Right cardiac atrium (tissue), 5 donors: ENCODE measurements around the gene TAS2R8. TPM values are rescaled to one million over a fixed set of nuclear protein-coding genes. Genes with fewer than 3 reads are reported as not detected.
A peak's percentile ranks its signal among the peaks of the same experiment; 100 is the strongest.
"Not testable (repeated sequence)": the region's sequence is repeated elsewhere in the genome, so short reads cannot be mapped to it uniquely, and the experiment has no call there.

Experiments
- ATAC-seq, 2 donors: fragments of 200-7000 bp; cut with Tn5 transposase; one replicate each; pipeline versions ENCODE4 v1.8.0 to v1.9.1; 2020; ENCODE audit warnings: moderate library complexity in 2 of 2, mild to moderate bottlenecking in 1 of 2
- DNase-seq, 3 donors: peaks; one replicate each; pipeline ENCODE4 v3.0.0-alpha.2; 2020
- H3K27ac ChIP-seq: one replicate; pipeline ENCODE4 v1.5.1; 2013; ENCODE audit warnings: mild to moderate bottlenecking, low read length, control low read depth, moderate library complexity
- H3K27me3 ChIP-seq: one replicate; pipeline ENCODE4 v1.6.1; 2013; ENCODE audit not compliant: control insufficient read depth, insufficient read depth
- H3K4me1 ChIP-seq: one replicate; pipeline ENCODE4 v1.6.1; 2013; ENCODE audit warnings: low read length; ENCODE audit not compliant: control insufficient read depth, insufficient read depth
- H3K4me3 ChIP-seq: one replicate; pipeline ENCODE4 v1.5.1; 2013; ENCODE audit warnings: low read length, control low read depth
- H3K9me3 ChIP-seq: one replicate; pipeline ENCODE4 v1.6.1; 2013; ENCODE audit warnings: low read length; ENCODE audit not compliant: control insufficient read depth
- WGBS: extraction: QIAGEN DNeasy Blood & Tissue Kit; methylation state at CpG from one replicate; pipeline ENCODE4 v1.1.7; 2013; 5-methylcytosine and 5-hydroxymethylcytosine counted together
- intact Hi-C, 4 donors: fragments of 100-400 bp; cut with DNase I; formaldehyde crosslinking; loops; one replicate each; pipeline versions ENCODE4 v1.11.0 to v1.14.0; 2022 to 2023
- polyA plus RNA-seq: library from polyadenylated mRNA; stranded (reverse); fragments of 200-250 nt; gene quantifications from one replicate; pipeline ENCODE4 v1.2.3, GENCODE V29; 2013
- total RNA-seq, 4 donors: library from RNA; stranded (reverse); fragmentation: NEBNext Ultra II Directional; extraction: Animal tissue kit (Norgen Biotek cat#: 25700); gene quantifications; one replicate each; pipeline ENCODE4 v1.2.1, GENCODE V29; 2021
- donor health status: healthy with polysubstance abuse.
- donor health status: DM: no; HTN: yes; CAD: no.
- donor health status: DM: no; HTN: no; CAD: no.
- donor health status: DM: no; HTN: yes; CAD: no; lungs with severe emphysema.
- donor health status: DM: yes; HTN: yes; CAD: no.

Gene TAS2R8
- total and polyA plus RNA-seq, 5 donors: not detected

DNA sequence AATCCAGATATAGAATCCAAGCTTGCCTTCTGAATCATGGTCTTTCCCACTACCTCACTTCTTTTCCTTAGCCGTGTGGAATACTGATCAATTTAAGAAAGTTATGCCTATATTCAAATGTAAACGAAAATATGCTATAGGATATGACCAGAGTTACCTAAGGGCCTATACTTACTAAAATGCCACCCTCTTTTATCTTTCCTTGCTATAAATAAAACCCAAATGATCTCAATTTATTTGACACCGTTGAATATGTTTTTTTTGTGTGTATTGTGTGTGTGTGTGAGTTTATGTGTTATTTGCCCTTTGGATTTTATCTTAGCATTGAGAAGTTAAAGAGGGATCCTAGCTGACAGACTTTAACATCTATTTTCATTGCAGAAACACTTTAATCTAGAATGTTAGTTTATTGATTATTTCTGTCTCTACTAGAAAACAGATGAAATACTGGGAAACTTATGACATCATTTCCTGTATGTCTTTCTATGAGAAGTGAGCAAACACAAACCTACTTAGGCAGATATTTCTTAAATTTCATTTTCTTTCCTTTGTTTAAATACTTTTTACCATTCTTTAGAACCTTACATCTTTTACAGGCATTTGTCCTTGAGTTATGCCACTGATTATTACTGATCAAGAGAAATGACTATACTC lies 4.9 kb upstream of the TAS2R8 start:
- intact Hi-C loops: no loop called here
- DNase-seq: no peak
- Histone ChIP-seq H3K4me3 (no peak overlapping the region), H3K9me3 (no peaks in the 10 kb centered on the region), H3K27me3 (no peaks in the 10 kb centered on the region), H3K4me1 (no peaks in the 10 kb centered on the region), H3K27ac (no peak overlapping the region)
- ATAC-seq: no peak
- WGBS: 82% methylated on average over 3 of the region's 3 CpGs

GRCh38 chr12:10810068-10810467 lies 3.0 kb upstream of the TAS2R8 start, which contains the start of gene TAS2R9:
Gene TAS2R9 (minus strand): TSS chr12:10810168. CDS start chr12:10810075, 93 bp downstream.
- Histone ChIP-seq H3K27ac (no peak within 1 kb of the TSS), H3K9me3 (no peaks in the 10 kb centered on the region), H3K4me3 (no peak within 1 kb of the TSS), H3K4me1 (no peaks in the 10 kb centered on the region), H3K27me3 (no peaks in the 10 kb centered on the region)
- DNase-seq (no peak), ATAC-seq (no peak)
- intact Hi-C loops: no loop called here

DNA sequence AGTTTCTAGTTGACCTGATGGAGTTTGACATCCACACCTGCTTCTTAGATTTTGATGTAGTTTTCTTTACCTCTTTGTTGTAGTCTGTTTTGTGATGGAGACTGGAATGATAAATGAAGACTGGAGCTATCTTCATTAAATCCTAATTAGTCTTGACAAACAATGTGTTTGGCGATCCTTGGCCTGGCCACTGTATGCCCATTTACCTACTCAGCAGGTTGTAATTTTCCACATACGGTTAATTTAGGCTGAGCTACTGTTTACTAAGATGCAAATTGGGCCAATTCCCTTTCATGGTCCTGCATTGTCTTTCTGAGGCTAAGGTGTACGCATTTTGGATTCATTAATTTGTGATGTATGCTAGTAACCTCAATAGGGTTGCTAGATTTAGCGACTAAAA lies 4.5 kb downstream of the TAS2R8 start, which contains the start of gene TAS2R7:
Gene TAS2R7 (minus strand): TSS at position 41 of the 400 bp plus-strand sequence. CDS start 57 bp downstream, outside the sequence.
- intact Hi-C loops: no loop called here
- ATAC-seq (no peak), DNase-seq (no peak)
- Histone ChIP-seq H3K4me3 (no peak within 1 kb of the TSS), H3K4me1 (no peaks in the 10 kb centered on the region), H3K27me3 (no peaks in the 10 kb centered on the region), H3K27ac (no peak within 1 kb of the TSS), H3K9me3 (no peaks in the 10 kb centered on the region)
- WGBS: 64% methylated on average over 4 of the region's 4 CpGs

GRCh38 chr12:10801741-10802140 lies 5.3 kb downstream of the TAS2R8 start:
- Histone ChIP-seq H3K4me3 (no peak overlapping the region), H3K4me1 (no peaks in the 10 kb centered on the region), H3K27ac (no peak overlapping the region), H3K9me3 (no peaks in the 10 kb centered on the region), H3K27me3 (no peaks in the 10 kb centered on the region)
- ATAC-seq: no peak
- no peak for DNase-seq
- 66% methylated on average over 5 of the region's 5 CpGs for WGBS
- intact Hi-C loops: no loop called here

GRCh38 chr12:10794222-10794621 lies 12.9 kb downstream of the TAS2R8 start:
- Histone ChIP-seq H3K27ac (no peak overlapping the region), H3K27me3 (no peaks in the 10 kb centered on the region), H3K4me3 (no peak overlapping the region), H3K4me1 (no peaks in the 10 kb centered on the region), H3K9me3 (no peaks in the 10 kb centered on the region)
- ATAC-seq: no peak
- DNase-seq: no peak
- intact Hi-C loops: no loop called here
- WGBS: 55% methylated on average over 2 of the region's 2 CpGs

DNA sequence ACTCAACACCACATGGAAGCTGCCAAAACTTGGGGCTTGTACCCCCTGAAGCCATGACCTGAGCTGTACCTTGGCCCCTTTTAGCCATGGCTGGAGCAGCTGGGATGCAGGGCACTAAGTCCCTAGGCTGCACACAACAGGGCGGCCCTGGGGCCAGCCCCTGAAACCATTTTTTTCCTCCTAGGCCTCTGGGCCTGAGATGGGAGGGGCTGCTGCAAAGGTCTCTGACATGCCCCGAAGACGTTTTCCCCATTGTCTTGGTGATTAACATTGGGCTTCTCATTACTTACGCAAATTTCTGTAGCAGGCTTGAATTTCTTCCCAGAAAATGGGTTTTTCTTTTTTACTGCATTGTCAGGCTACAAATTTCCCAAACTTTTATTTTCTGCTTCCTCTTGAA lies 15.3 kb downstream of the TAS2R8 start:
- H3K4me3 ChIP-seq, H3K4me1 ChIP-seq, DNase-seq, H3K27ac ChIP-seq, intact Hi-C loops, H3K27me3 ChIP-seq, ATAC-seq, H3K9me3 ChIP-seq: not testable (repeated sequence)
- WGBS: 91% methylated on average over 4 of the region's 4 CpGs

DNA sequence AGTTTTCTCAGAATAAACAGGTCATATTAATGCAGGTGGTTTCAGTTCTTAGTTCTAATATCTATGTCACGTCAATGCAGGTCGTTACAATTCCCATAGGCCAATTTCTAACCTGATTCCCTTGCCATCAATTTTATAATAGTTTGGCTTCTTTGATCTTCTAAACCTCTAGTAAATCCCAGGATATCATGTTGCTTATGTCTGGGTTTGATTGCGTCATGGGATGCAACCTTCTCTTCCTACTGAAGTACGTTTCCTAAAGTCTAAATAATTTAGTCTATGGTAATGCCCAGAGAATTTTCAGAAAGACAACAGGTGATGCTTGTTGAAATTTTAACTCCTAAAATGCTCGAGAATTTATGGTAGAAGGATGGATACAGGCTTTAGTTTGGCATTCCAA lies 23.8 kb downstream of the TAS2R8 start:
- H3K9me3 ChIP-seq: no peaks in the 10 kb centered on the region
- intact Hi-C loops: no loop called here
- no peaks in the 10 kb centered on the region for H3K27me3 ChIP-seq
- no peaks in the 10 kb centered on the region for H3K4me1 ChIP-seq
- no peak overlapping the region for H3K4me3 ChIP-seq
- no peak for ATAC-seq
- 78% methylated on average over 5 of the region's 5 CpGs for WGBS
- H3K27ac ChIP-seq: no peak overlapping the region
- DNase-seq: no peak

DNA sequence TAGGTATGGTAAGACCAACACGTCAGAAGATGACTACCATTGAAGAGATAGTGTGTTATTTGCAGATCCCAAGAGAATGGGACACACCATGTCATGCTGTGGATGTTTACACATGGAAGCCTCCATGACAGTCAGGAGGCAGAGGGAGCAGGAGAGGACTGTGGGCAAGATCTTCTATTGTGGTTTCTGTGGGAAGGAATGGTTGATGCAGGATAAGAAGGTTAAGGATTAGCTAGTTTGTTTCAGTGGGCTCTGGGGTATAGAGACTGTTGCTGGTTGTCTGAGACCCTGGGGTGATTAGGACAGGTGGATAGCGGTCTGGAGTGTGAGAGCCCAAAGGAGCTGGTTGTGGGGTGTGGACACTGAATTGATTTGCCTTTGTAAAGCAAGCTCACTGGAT lies 28.0 kb downstream of the TAS2R8 start:
- Histone ChIP-seq H3K27me3 (no peaks in the 10 kb centered on the region), H3K27ac (no peak overlapping the region), H3K4me1 (no peaks in the 10 kb centered on the region), H3K9me3 (no peaks in the 10 kb centered on the region), H3K4me3 (no peak overlapping the region)
- DNase-seq (no peak), ATAC-seq (no peak)
- intact Hi-C loops: loop anchor here in 1 of 4 donors (10.0 kb wide), 1 partner anchor 706 kb away; no protein-coding TSS in a partner anchor
- 85% methylated on average over 2 of the region's 2 CpGs for WGBS

- no peaks in the 10 kb centered on the region for H3K9me3 ChIP-seq
- 0% methylated on average over 1 of the region's 1 CpG for WGBS
- no peak overlapping the region for H3K4me3 ChIP-seq
- intact Hi-C loops: loop anchor here (5.0 to 10.0 kb wide), 3 partner anchors 426 to 716 kb away; no protein-coding TSS in a partner anchor
- ATAC-seq (peak; percentile 47 to 54), DNase-seq (no peak)
- H3K27me3 ChIP-seq: no peaks in the 10 kb centered on the region
- no peaks in the 10 kb centered on the region for H3K4me1 ChIP-seq
- H3K27ac ChIP-seq: no peak overlapping the region
Observed at GRCh38 chr12:10771132-10771733, 35.9 kb downstream of the TAS2R8 start.

GRCh38 chr12:10759657-10760056 lies 47.4 kb downstream of the TAS2R8 start:
- WGBS: 28% methylated on average over 2 of the region's 2 CpGs
- no peak overlapping the region for H3K4me3 ChIP-seq
- no peak overlapping the region for H3K27ac ChIP-seq
- H3K27me3 ChIP-seq: no peaks in the 10 kb centered on the region
- H3K4me1 ChIP-seq: no peaks in the 10 kb centered on the region
- ATAC-seq: no peak
- intact Hi-C loops: loop anchor here in 2 of 4 donors (5.0 to 10.0 kb wide), 3 partner anchors 135 to 728 kb away; partner anchors contain the start of gene MAGOHB (in 1 of the 2)
- no peak for DNase-seq
- H3K9me3 ChIP-seq: peaks cover 2% of the 10 kb centered on the region

GRCh38 chr12:10756194-10756593 lies 50.9 kb downstream of the TAS2R8 start:
- Histone ChIP-seq H3K4me1 (no peaks in the 10 kb centered on the region), H3K9me3 (peaks cover 2% of the 10 kb centered on the region), H3K4me3 (no peak overlapping the region), H3K27ac (no peak overlapping the region), H3K27me3 (no peaks in the 10 kb centered on the region)
- ATAC-seq (no peak), DNase-seq (no peak)
- 79% methylated on average over 4 of the region's 4 CpGs for WGBS
- intact Hi-C loops: loop anchor here in 2 of 4 donors (5.0 to 10.0 kb wide), 3 partner anchors 131 to 731 kb away; partner anchors contain the start of gene MAGOHB (in 1 of the 2)
